Gastrocnemius medialis (tissue), 4 donors: ENCODE measurements around the gene MOB1A.

Source experiments
- POLR2A ChIP-seq, 2 donors: fragments of 450-650 bp; IDR thresholded peaks; one replicate each; pipeline ENCODE4 v1.6.1; 2017; ENCODE audit warnings: antibody characterized with exemption in 2 of 2, mild to moderate bottlenecking in 2 of 2, moderate library complexity in 2 of 2
- TF ChIP-seq, protein P1 (sequence below), 5 experiments: fragments of 450-650 bp in 3 of 5; fragments of 200-600 bp in 2 of 5; sonication (generic) in 2 of 5; IDR thresholded peaks in 4 of 5; conservative IDR thresholded peaks in 1 of 5; 1 replicate in 4 of 5; 2 replicates in 1 of 5; pipeline ENCODE4 v1.5.1; 2016 to 2019; ENCODE audit warnings: antibody characterized with exemption in 5 of 5, mild to moderate bottlenecking in 3 of 5, moderate library complexity in 3 of 5

DNA sequence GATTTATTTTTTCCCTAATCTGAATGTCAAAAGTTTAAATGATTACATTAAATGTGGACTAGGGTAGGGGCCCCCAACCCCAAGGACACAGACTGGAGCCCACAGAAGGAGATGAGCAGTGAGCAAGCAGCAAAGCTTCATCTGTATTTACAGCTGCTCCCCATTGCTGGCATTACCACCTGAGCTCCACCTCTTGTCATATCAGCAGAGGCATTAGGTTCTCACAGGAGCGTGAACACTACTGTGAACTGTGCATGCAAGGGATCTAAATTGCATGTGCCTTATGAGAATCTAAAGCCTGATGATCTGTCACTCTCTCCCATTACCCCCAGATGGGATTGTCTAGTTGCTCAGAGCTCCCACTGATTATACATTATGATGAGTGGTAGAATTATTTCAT, 3.8 kb downstream of the MOB1A start:
- TF ChIP-seq, protein P1, sequence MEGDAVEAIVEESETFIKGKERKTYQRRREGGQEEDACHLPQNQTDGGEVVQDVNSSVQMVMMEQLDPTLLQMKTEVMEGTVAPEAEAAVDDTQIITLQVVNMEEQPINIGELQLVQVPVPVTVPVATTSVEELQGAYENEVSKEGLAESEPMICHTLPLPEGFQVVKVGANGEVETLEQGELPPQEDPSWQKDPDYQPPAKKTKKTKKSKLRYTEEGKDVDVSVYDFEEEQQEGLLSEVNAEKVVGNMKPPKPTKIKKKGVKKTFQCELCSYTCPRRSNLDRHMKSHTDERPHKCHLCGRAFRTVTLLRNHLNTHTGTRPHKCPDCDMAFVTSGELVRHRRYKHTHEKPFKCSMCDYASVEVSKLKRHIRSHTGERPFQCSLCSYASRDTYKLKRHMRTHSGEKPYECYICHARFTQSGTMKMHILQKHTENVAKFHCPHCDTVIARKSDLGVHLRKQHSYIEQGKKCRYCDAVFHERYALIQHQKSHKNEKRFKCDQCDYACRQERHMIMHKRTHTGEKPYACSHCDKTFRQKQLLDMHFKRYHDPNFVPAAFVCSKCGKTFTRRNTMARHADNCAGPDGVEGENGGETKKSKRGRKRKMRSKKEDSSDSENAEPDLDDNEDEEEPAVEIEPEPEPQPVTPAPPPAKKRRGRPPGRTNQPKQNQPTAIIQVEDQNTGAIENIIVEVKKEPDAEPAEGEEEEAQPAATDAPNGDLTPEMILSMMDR (IDR thresholded peaks at IDR 0.05 in 4 of 5, conservative IDR thresholded peaks at IDR 0.05 in 1 of 5) = no peak
- TF ChIP-seq POLR2A (IDR thresholded peaks at IDR 0.05) = no peak
